GM19035 (cell line): ENCODE results near the gene CABP5.

Source experiments
- ATAC-seq: cut with Tn5 transposase; IDR thresholded peaks from one replicate; pipeline ENCODE4 v1.9.1; 2021; ENCODE audit not compliant: unreplicated experiment

Gene CABP5

DNA sequence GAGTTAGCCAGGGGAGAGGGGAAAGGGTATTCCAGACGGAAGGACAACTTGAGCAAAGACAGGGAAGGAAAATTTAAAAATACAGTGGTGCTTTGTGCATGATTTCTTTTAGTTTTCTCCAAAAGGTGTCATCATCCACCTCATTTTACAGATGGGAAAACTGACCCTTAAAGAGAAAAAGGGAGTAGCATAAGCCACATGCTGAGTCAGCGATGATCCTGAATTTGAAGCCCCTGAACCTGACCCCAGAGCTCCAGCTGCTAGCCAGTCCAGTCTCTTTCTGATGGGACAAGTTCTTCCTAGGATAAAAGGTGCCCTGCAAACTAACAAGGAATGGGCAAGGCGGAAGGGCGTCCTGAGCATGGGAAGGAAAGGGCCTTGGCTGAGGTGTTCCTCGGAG, 10.3 kb downstream of the CABP5 start:
- no peak for ATAC-seq

DNA sequence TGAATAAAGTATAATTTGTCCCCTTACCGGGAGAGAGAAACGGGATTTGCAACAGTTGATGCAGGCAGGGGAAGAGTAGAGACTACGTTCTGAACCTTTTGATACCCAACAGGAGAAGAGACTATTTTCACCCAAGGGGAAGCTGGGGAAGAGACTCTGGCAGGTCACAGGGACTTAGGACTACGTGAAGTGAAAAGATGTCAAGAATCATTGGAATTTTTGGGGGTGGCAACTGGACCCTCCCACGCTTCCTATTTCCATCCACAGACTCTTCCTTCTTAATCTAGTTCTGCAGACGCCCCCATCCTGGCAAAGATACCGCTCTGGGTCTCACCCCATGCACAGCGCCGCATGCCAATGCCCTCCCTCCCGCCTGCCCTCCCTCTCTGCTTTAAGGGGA, 13.8 kb downstream of the CABP5 start:
- no peak for ATAC-seq

DNA sequence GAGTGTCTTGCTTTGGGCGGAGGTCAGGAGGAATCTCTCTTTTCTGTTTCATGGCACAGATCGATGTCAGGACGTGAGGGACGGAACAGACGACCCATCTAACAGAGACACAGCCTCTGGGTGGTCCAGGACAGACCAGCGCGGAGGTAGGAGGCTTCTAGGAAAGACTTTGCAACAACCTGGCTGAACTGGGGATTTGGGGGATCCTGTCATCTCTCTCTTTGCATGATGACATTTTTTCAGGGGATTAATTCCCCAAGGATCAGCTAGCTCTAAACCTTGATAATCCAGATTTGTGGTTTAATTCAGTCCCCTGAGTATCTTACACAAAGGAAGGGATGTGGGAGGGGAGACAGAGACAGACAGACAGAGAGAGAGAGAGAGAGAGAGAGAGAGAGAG, 14.4 kb downstream of the CABP5 start:
- no peak for ATAC-seq

DNA sequence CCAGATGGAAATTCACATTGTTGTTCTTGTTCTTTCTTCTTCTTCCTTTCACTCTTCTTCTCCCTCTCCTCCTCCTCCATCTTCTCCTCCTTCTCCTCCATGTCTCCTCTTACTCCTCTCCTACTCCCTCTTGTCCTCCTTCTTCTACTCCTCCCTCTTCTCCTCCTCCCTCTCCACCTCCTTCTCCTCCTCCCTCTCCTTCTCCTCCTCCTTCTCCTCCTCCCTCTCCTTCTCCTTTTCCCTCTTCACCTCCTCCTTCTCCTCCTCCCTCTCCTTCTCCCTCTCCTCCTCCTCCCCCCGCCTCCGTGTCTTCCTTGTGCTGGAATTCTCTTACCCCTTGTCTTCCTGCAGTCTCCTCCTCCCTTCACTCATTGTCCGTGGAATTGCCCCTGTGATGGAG, 18.4 kb downstream of the CABP5 start:
- ATAC-seq = no peak

DNA sequence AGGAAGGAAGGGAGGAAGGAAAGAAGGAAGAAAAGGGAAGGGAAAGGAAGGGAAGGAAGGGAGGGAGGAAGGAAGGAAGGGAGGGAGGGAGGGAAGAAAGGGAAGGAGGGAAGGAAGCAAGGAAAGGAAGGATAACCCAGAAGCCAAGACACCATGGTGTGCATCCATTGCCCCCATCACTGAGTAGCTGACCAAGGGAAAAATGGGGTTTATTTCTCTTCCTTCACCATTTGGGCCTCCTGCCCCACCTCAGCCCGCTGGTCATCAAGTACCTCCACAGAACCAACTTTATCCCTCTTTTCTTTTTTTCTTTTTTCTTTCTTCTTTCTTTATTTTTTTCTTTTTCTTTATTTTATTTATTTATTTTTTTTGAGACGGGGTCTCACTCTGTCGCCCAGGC, 20.4 kb downstream of the CABP5 start:
- ATAC-seq = no peak

DNA sequence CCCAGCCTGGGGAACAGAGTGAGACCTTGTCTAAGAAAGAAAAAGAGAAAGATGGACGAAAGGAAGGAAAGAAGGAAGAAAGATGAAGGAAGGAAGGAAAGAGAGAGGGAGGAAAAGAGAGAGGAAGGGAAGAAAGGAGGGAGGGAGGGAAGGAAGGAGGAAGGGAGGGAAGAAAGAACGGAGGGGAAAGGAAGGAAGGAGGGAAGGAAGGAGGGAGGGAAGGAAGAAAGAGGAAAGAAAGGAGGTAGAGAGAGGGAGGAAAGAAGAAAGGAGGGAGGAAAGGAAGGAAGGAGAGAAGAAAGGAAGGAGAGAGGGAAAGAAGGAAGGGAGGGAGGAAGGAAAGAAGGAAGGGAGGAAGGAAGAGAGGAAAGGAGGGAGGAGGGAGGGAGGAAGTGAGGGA, 20.9 kb downstream of the CABP5 start:
- ATAC-seq = no peak

DNA sequence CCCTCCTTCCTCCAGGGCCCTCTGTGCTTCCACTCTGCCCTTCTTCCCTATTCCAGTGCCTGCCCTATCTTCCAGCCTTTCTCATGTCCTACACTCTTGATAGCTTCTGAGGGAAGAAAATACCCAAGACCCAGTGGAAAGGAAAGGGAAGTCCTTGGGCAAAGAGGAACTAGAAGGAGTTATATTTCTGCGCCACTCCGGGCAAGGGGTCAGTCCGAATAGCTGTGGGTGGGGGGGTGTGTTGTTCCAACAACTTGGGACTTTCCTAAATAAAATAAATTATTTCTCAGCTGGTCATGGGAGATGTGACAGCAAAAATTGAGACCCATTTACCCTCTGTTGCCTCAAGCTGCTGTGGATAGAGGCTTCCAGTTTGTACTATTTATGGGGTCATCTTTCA, 23.2 kb downstream of the CABP5 start:
- ATAC-seq = no peak

DNA sequence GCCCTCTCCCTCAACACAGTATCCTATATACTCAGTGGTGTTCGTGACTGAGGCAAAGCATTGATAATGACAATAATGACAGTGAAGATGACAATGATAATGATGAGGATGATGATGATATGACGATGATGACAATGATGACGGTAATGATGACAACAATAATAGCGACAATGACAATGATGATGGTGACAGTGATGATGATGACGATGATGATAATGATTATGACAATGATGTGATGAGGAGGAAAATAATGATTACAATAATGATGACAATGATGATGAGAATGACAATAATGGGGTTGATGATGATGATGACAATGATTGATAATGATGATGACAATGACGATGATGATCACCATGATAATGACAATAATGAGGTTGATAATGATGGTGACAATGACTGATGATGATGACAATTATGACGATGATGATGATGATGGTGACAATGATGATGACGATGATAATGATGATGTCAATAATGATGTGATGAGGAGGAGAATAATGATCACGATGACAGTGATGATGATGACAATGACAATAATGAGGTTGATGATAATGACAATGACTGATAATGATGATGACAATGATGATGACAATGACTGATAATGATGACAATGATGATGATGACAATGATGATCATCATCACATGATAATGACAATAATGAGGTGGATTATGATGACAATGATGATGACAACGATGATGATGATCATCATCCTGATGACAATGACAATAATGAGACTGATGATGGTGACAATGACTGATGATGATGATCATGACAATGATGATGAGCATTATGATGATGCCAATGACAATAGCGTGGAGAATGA, 32.7 kb downstream of the CABP5 start:
- no peak for ATAC-seq

DNA sequence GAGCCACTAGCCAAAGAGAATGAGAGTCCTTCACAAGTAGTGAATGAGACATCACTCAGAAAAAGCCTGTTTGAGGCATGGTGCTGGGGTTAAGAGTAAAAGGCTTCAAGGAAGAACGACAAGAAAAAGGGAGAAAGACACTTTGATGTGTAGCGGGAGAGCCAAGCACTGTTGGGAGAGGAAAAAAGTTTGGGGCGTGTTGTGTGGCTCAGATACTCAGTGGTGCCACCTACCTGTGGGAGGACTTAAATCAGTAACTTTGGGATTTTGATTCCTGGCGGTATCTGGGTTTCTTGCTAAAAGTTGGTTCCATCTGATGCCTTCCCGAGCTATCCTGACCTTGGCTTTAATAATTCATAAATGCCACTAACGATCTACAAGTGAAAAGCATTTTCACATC, 37.1 kb downstream of the CABP5 start:
- no peak for ATAC-seq

DNA sequence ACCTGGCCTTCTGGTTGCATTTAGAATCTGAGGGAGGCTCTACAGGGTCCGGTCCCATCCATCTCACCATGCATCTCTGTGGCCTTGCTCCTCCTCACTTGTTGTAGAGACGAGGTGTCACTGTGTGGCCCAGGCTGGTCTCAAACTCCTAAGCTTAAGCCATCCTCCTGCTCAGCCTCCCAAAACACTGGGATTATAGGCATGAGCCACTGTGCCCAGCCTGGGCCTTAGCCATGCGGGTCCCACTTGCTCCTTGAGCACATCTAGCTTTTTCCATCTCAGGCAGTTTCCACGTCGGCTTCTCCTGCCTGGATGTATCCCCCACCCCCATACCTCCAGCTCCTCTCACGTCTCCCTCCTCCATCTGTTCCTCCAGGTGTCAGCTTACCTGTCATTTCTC, 39.6 kb downstream of the CABP5 start:
- no peak for ATAC-seq

DNA sequence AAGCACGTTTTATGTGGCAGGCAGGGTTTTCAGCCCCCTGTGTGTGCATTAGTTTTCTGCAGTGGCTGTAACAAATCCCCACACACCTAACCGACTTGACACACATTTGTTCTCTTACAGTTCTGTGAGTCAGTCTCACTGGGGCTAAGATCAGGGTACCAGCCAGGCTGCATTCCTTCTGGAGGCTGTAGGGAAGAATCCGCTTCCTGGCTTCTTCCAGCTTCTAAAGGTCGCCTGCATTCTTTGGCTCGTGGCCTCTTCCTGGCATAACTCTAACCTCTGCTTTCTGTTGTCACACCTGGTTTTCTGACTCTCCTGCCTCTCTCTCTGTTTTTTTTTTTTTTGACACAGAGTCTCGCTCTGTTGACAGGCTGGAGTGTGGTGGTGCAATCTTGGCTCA, 43.0 kb downstream of the CABP5 start:
- ATAC-seq = no peak

DNA sequence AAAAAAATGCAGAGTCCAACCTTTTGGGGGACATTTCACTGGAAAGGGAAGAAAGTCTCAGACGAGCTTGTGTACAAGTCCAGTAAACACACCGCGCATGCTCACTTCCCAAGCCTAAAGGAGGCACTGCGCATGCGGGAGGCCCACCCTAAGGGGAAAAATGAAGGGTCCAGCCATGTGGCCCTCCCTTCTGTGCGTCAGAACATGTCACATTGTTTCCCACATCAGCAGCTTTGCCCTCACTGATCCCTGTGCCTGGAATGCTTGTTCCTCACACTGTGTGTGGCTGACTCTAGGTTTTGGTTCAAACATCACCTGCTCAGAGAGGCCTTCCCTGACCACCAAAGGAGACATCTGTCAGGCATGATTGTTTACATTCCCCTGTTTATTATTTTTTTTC, 45.1 kb downstream of the CABP5 start:
- no peak for ATAC-seq

DNA sequence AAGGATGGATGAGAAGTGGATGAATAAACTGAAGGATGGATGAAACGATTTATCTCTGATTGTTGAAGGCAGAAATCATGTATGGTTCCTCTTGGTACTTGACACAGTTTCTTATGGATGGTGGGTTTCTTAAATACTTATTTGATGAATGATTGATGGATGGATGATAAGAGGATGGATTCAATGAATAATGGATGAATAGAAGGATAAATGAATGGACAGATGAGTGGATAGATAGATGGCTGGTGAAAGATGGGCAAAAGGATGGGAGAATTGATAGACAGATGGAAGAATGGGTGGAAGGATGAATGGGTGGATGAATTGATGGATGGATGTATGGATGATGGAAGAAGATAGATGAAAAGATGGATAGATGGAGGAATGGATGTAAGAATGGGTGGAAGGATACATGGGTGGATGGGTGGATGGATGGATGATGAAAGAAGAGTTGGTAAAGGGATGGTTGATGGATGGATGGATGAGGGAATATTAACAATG, 47.6 kb downstream of the CABP5 start:
- ATAC-seq = no peak

DNA sequence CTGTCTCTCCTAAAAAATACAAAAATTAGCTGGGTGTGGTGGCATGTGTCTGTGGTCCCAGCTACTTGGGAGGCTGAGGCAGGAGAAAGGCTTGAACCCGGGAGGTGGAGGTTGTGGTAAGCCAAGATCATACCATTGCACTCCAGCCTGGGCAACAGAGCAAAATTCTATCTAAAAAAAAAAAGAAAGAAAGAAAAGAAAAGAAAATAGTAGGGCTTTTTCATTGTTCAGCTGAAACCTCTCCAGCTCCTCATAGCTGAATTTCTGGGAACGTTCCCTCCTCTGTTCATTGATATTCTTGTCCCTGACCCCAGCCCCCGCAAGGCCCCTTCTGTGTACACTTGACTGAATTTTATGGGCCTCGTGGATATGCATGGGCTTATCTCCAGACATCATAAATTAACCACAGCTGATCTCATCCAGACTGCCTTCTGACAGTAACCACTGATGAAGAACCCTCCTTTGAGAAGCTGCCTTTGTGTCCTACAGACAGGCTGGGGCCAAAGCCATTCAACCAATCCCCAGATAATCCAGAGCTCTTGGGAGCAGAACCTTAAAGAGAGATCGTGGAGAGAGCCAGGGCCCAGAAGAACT, 49.6 kb downstream of the CABP5 start, which contains the start of gene ELSPBP1:
Gene ELSPBP1, plus strand, starts transcription at position 424 of the 594 bp plus-strand sequence. CDS start 14,036 bp downstream, outside the sequence.
- ATAC-seq = no peak

DNA sequence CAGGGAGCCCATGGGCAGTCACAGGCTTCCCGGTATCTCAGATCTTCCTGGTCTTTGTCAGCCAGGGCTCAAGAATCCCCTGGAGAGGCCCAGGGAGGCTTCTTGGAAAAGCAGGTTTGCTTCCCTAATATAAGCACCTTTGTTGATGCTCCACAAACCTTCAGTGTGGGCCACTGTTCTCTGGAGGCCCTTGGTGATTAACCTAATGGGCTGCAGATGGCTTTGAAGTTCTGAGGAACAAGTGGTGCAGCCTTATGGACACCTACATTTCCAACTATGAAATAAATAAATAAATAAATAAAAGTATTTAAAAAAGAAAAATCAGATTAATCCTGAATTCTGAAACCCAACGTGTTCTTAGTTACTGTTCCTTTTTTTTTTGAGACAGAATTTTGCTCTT, 51.8 kb downstream of the CABP5 start, which contains the start of gene BSPH1:
Gene BSPH1, minus strand, starts transcription at position 101 of the 400 bp plus-strand sequence. Its CDS starts 89 bp downstream, at position 12.
- no peak for ATAC-seq

DNA sequence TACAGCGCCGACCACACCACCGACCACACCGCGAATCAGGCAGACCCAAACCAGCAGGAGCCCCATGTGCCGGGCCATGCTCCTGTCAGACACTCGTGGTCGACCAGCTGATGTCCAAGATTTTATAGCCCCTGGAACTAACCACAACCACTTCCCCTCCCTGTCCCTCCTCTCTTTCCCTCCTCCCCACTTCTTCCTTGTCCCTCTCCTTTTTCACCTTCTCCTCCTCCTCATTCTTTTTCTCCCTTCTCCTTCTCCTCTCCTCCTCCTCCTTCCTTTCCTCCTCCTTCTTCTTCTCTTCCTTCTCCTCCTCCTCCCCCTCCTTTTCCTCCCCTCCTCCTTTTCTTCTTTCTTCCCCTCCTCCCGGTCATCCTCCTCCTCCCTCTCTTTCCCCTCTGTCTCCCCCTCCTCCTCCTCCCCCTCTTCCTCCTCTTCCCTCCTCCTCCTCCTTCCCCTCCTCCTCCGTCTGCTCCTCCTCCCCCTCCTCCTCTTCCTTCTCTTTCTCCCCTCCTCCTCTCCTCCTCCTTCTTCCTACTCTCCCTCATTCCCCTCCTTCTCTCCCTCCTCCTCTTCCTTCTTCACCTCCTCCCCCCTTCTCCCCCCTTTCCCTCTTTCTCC, 52.6 kb downstream of the CABP5 start:
- no peak for ATAC-seq
